Fibroblast of pulmonary artery (primary cell): ENCODE data around the gene HCN2.
"Not testable (repeated sequence)": the region's sequence is repeated elsewhere in the genome, so short reads cannot be mapped to it uniquely, and the experiment has no call there.

ENCODE experiments used
- DNase-seq: peaks from one replicate; pipeline ENCODE4 v3.0.0-alpha.2; 2010; ENCODE audit warnings: low read depth
- H3K4me3 ChIP-seq: replicated peaks from 2 replicates; pipeline ENCODE4 v1.5.1; 2011; ENCODE audit warnings: low read depth, mild to moderate bottlenecking, control low read depth, low read length, moderate library complexity
- CTCF ChIP-seq: IDR thresholded peaks from 2 replicates; pipeline ENCODE4 v1.5.1; 2011; ENCODE audit warnings: mild to moderate bottlenecking, control low read depth, low read length, inconsistent platforms; ENCODE audit errors: missing control alignments

The HCN2 gene

GRCh38 chr19:618674-619285 is 29.1 kb downstream of the HCN2 start:
- H3K4me3 ChIP-seq: no peak overlapping the region
- no peak for DNase-seq
- TF ChIP-seq CTCF: no peak

GRCh38 chr19:619286-620002 is 29.8 kb downstream of the HCN2 start:
- TF ChIP-seq CTCF: no peak
- no peak overlapping the region for H3K4me3 ChIP-seq
- no peak for DNase-seq

GRCh38 chr19:620166-620862 is 30.6 kb downstream of the HCN2 start:
- no peak for DNase-seq
- no peak for TF ChIP-seq CTCF
- H3K4me3 ChIP-seq: no peak overlapping the region

GRCh38 chr19:621191-621590 is 31.5 kb downstream of the HCN2 start:
- DNase-seq, H3K4me3 ChIP-seq: not testable (repeated sequence)

- DNase-seq: no peak
- H3K4me3 ChIP-seq: no peak overlapping the region
- no peak for TF ChIP-seq CTCF
Observed at GRCh38 chr19:621819-622218, 32.1 kb downstream of the HCN2 start.

GRCh38 chr19:622666-623065 is 33.0 kb downstream of the HCN2 start:
- no peak for TF ChIP-seq CTCF
- H3K4me3 ChIP-seq: no peak overlapping the region
- no peak for DNase-seq

GRCh38 chr19:623175-623916 is 33.7 kb downstream of the HCN2 start:
- DNase-seq: no peak
- TF ChIP-seq CTCF: no peak
- H3K4me3 ChIP-seq: no peak overlapping the region
